ENCODE data around the gene KBTBD3.
A peak's percentile ranks its signal among the peaks of the same experiment; 100 is the strongest.
"Not testable (repeated sequence)": the region's sequence is repeated elsewhere in the genome, so short reads cannot be mapped to it uniquely, and the experiment has no call there.

Gene KBTBD3

GRCh38 chr11:106061249-106061784 is 15.8 kb downstream of the KBTBD3 start:
- no peak for DNase-seq

GRCh38 chr11:106059617-106060016 is 17.5 kb downstream of the KBTBD3 start:
- no peak for DNase-seq

GRCh38 chr11:106058377-106058776 is 18.8 kb downstream of the KBTBD3 start:
- not testable (repeated sequence) for DNase-seq

GRCh38 chr11:106051103-106051502 is 26.0 kb downstream of the KBTBD3 start:
- no peak for DNase-seq

- DNase-seq = no peak
These were observed 27.2 kb downstream of the KBTBD3 start for GRCh38 chr11:106049727-106050476.

GRCh38 chr11:106047631-106048030 is 29.5 kb downstream of the KBTBD3 start:
- no peak for DNase-seq

- no peak for DNase-seq
These were observed 33.6 kb downstream of the KBTBD3 start for GRCh38 chr11:106043540-106043939.

GRCh38 chr11:106032861-106033260 is 44.3 kb downstream of the KBTBD3 start:
- DNase-seq = no peak

GRCh38 chr11:106031936-106032335 is 45.2 kb downstream of the KBTBD3 start:
- DNase-seq = no peak

GRCh38 chr11:106031202-106031810 is 45.8 kb downstream of the KBTBD3 start:
- peak in 1 of 5 experiments; percentile 50 for DNase-seq

- no peak for DNase-seq
These were observed 46.5 kb downstream of the KBTBD3 start for GRCh38 chr11:106030609-106031008.

GRCh38 chr11:106022795-106023275 is 54.3 kb downstream of the KBTBD3 start:
- no peak for DNase-seq

- DNase-seq = peak; percentile 82 to 99 (median 95)
These were observed 55.0 kb downstream of the KBTBD3 start, which contains the start of gene MSANTD4 for GRCh38 chr11:106021967-106022794. Gene MSANTD4, minus strand, starts transcription at chr11:106022240. Its CDS starts 11,323 bp downstream, at chr11:106010917.

- no peak for DNase-seq
These were observed 55.8 kb downstream of the KBTBD3 start for GRCh38 chr11:106021181-106021966.

GRCh38 chr11:106017093-106017492 is 60.1 kb downstream of the KBTBD3 start:
- DNase-seq = peak in 1 of 5 experiments; percentile 19

GRCh38 chr11:106015066-106015465 is 62.1 kb downstream of the KBTBD3 start:
- DNase-seq = no peak

- no peak for DNase-seq
These were observed 62.5 kb downstream of the KBTBD3 start for GRCh38 chr11:106014620-106015019.

- DNase-seq = no peak
These were observed 63.1 kb downstream of the KBTBD3 start for GRCh38 chr11:106014035-106014434.

GRCh38 chr11:106012744-106013143 is 64.4 kb downstream of the KBTBD3 start:
- DNase-seq = no peak

- no peak for DNase-seq
These were observed 65.7 kb downstream of the KBTBD3 start for GRCh38 chr11:106011481-106011880.

GRCh38 chr11:106003094-106003493 is 74.1 kb downstream of the KBTBD3 start:
- DNase-seq = not testable (repeated sequence)

Measured in T-helper 2 cell (primary cell).